HG03460 (cell line): Measurements from ENCODE around the gene NFAT5.

Source experiments
- ATAC-seq: cut with Tn5 transposase; IDR thresholded peaks from one replicate; pipeline ENCODE4 v1.9.1; 2021; ENCODE audit not compliant: unreplicated experiment

NFAT5 gene

GRCh38 chr16:69732101-69732500, 166.3 kb downstream of the NFAT5 start:
- ATAC-seq: no peak

DNA sequence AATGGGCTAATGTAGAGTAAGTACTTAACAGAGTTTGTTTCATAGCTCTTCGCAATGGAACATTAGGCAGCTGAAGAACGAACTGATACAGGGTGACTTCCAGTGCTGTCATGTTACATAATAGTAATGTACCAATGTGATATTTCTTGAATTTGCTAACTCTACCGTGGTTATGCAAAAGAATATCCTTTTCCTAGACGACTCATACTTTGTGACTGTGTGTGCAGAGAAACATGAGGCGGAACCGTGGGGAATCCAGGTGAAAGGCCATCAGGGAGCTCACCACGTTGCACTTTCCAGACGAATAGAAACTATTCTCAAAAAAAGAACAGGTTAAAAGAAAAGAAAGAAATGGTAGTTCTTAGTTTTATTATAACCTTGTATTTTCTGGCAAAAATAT, 175.8 kb downstream of the NFAT5 start:
- ATAC-seq: no peak

- no peak for ATAC-seq
These were observed 176.5 kb downstream of the NFAT5 start for GRCh38 chr16:69741951-69742904.

DNA sequence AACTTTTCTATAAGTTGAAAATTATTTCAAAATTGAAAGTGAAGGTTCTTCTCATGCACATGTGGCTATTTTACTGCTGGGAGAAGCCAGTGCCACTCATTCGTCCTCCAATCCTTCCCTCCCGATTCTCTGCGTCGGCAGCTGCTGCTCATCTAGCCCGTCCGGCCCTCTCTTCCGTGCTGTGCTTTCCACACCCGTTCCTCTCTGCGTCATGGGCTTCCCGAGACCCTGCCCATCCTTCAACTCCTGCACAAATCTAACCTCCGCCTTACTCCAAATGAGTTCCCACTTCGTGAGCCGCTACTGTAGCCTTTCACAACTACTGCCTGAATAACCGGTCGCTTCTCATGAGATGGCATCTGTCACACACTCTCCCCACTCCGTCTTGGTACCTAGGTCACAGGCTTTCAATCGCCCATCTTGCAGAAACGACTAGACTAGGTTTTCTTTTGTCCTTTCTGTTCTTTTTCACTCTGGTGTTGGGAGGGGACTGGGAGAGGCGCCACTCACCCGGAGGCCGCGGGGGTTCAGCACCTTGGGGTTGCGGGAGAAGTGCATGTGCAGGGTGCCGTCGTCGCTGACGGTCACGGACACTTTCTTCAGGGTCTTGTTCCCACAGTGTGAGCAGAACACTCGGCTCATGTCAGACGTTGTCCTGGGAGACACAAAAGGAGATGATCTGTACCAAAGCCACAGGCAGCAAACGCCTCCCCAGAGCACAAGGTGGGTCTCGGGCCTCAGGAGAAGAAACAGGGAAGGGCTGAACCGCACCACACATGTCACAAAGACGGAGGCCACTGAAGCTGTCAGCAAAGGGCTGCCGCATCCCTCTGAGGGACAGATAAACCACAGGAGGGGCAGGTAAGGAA, 178.8 kb downstream of the NFAT5 start:
- ATAC-seq: no peak

DNA sequence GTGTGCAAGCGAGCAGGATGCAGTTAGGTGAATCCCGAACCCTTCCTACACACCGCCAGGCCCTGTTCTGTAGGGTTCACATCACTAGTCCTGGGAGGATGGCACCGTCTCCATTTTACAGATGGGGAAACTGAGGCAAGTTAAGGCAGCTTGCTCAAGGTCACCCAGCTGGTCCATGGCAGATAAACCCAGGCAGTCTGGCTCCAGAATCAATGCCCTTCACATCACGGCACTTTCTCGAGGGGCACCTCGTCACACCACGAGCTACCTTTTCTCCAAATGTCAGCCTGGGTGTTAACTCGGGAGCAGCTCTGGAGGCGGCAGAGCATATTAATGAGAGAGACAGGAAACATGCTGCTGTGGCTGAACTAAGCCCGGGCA, 179.5 kb downstream of the NFAT5 start:
- ATAC-seq: no peak

DNA sequence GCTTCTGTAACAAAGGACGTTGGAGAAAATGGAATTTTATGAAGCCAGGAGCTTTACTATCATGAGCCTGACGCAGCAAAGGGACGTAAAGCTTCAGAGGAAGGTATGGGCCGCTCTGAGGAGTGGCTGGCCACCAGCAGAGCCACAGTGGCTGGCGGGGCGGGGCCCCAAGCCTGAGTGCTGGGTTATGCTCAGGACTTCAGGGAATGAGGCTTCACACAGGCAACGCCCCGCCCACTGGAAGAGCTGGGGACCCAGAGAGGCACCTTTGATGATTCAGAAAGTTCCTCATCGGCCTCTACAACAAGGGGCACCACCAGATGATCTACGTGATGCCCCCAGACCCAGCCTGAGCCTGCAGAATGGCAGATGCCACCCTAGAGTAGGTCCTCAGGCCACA, 180.2 kb downstream of the NFAT5 start:
- ATAC-seq: no peak

DNA sequence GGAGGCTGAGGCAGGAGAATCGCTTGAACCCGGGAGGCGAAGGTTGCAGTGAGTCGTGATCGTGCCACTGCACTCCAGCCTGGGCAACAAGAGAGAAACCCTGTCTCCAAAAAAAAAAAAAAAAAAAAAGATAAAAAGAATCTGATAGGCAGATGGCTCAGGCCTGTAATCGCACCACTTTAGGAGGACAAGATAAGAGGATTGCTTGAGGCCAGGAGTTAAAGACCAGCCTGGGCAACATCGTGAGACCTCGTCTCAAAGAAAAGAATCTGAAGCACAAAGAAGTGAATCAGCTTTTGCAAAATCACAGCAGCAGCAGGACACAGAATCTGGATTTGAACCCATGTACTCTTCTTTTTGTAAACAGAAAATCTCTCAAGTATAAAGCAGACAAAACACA, 181.3 kb downstream of the NFAT5 start:
- no peak for ATAC-seq

GRCh38 chr16:69748694-69749345, 183.1 kb downstream of the NFAT5 start:
- no peak for ATAC-seq

DNA sequence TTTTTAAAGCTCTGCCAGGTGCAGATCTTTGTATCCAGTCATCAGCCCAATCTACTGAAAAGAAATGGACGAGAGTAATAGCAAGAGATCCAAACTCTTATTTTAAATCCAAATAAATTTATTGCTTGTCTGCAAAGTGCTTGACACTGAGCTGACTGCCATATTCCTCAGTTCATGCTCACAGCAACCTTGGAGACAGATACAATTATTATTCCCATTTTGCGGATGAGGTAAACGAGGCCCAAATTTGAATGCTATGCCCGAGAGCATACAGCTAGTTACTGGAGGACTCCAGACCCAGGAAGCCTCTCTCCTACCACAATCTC, 188.3 kb downstream of the NFAT5 start:
- no peak for ATAC-seq
